Activated CD8-positive, alpha-beta memory T cell treated with anti-CD3 and anti-CD28 coated beads, Interleukin-2, amount 50 U/mL, for 48 hours (primary cell): ENCODE results near the gene CHRNA10.

Experiments
- DNase-seq: peaks from one replicate; pipeline ENCODE4 v3.0.0-alpha.2; 2020

CHRNA10 gene, protein sequence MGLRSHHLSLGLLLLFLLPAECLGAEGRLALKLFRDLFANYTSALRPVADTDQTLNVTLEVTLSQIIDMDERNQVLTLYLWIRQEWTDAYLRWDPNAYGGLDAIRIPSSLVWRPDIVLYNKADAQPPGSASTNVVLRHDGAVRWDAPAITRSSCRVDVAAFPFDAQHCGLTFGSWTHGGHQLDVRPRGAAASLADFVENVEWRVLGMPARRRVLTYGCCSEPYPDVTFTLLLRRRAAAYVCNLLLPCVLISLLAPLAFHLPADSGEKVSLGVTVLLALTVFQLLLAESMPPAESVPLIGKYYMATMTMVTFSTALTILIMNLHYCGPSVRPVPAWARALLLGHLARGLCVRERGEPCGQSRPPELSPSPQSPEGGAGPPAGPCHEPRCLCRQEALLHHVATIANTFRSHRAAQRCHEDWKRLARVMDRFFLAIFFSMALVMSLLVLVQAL

DNA sequence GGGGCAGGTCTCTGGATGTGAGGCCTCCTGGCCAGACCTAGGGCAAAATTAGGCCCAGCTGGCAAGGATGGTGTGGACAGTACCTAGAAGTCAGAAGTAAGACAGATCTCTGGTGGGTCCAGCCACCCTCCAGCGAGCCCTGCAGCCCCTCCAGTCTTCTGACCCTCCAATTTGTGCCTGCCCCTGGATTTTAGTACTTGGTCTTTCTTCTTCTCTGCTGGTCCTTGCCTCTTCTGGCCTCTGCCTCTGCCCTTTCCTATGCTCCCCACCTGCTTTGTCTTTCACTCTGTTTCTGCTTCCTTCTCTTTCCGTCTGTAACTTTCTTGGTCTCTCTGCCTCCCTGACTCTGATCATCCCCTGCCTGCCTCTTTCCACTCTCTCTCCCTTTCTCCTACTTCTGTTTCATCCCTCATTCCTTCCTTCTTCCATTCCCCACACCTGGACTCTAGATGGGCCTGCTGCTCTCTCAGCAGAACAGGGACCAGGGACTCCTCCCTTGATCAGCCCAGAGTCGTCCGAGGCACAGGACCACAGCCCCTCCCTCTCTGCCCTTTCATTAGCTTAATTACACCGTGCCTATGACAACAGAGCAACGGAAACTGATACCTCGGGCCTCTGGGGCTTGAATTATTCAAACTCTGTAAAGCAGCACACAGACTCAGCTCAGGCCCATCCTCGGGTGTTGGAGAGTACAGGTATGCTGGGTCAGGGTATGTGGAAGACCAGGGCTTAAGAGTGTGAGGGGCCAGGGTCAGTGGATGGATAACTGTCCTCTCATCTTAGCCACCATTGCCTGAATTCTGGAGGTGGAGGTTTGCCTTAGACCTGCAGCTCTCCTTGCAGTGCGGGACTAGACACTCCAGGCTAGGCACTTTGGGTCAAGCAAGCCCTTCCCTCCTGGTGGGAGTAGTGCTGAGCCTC is at the start of gene CHRNA10:
Gene CHRNA10 (minus strand): TSS at position 51 of the 921 bp plus-strand sequence. CDS start 72 bp downstream, outside the sequence.
- no peak for DNase-seq

DNA sequence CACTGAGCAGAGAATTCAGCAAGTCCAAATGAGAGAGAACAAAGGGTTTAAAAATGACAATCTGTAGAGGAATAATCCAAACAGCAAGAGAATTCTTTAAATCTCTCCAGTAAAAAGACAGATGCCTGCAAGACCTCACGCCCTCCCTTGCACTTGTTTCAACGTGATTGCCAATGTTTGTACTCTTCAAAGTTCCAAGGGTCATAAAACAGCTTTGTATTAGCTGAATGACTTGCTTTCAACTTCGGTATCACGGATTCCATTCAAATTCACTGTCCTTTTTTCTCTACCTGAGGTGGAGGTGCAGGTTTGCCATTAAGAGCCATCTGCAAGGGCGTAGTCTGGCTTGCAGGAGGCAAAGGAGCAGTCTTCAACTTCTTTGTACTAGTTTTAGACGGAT is 41.1 kb upstream of the CHRNA10 start:
- no peak for DNase-seq

DNA sequence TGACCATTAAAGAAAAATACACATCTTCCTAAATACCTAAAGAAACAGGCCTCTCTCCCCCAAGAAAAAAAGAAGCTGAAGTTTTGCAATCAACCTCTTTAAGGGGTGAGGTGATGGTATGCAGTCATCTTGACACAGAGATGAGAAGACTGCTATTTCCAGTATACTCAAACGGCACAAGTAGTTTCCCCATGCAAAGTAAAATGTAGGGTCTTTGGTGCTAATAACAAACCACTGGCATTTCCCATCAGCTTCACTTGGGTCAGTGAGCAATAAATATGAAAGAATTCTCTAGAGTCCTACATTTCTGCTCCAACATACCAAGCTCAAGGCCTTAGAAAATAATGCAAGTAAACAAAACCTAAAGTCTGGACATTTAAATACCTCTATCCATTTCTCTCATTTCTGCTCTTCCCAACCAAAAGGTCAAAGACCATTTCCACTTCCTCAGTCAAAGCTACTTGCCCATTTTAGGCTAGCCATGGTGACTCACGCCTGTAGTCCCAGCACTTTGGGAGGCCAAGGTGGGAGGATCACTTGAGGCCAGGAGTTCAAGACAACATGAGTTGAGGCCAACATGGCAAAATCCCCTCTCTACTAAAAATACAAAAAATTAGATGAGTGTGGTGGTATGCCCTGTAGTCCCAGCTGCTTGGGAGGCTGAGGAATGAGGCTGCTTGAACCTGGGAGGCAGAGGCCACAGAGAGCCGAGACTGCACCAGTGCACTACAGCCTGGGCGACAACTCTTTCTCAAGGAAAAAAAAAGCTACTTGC is 39.5 kb upstream of the CHRNA10 start:
- DNase-seq, result no peak

GRCh38 chr11:3709977-3710376 is 38.8 kb upstream of the CHRNA10 start:
- DNase-seq, result no peak

DNA sequence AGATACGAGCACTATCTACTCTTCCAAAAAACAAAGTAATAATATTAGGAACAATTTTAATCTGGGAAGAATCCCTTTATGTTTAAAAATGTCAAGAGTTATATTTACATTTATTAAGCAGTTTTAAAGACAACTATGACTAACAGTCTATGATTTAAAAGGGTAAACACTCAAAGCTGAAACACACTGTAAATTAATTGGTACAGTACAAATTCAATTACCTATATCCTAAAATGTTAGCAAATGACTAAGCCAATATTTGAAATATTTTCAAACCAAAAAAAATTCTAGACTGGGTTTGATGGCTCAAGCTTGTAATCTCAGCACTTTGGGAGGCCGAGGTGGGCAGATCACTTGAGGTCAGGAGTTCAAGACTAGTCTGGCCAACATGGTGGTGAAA is 36.0 kb upstream of the CHRNA10 start:
- DNase-seq, result no peak

DNA sequence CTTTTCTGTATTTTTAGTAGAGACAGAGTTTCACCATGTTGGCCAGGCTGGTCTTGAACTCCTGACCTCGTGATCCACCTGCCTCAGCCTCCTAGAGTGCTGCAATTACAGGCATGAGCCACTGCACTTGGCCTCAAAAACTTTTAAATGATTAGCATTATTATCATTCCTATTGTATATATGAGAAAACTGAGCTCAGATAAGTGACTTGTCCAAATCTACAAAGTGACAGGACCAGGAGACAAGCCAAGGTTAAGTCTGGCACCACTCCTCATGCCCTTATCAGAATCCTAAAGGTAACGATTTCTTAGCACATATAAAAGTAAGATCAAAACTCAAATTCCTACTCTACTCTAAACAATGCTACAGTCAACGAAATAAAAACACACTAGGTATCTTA is 32.2 kb upstream of the CHRNA10 start:
- no peak for DNase-seq

- DNase-seq, result no peak
Observed at GRCh38 chr11:3700910-3701309, 29.7 kb upstream of the CHRNA10 start.

- no peak for DNase-seq
Observed at GRCh38 chr11:3700410-3700809, 29.2 kb upstream of the CHRNA10 start.

- no peak for DNase-seq
Observed at GRCh38 chr11:3686751-3687150, 15.6 kb upstream of the CHRNA10 start.

DNA sequence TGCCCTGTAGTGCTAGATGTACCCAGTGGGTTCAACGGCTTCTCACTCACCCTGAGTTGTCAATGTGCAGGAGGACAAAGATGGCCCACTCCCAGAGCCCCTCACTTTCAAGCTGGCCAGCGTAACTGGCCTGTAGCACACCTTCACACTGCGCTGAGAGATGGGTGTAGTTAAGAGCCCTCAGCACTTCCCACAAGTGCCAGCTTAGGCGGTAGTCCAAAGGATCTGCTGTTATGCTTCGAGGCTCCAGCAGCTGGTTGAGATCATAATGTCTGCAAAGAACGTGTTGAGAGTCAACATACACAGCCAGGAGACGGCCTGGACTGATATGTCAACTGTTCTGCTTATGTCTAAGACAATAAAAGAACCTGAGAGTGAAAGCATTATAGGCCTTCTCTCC is 14.7 kb upstream of the CHRNA10 start:
- no peak for DNase-seq

DNA sequence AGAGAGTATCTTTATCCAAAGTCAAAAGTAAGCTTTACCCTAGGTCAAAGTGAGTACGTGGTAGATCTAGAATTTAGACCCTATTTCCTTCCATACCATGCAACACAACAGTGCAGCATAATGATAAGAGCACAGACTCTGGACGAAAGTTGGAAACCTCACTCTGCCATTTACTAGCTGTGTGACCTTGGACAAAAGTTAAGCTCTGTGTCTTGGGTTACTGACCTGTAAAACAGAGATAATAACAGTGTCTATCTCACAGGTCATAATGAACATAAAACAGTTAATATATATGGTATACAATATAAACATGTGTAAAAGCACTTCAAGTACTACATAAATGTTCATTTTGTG is 13.6 kb upstream of the CHRNA10 start:
- no peak for DNase-seq

GRCh38 chr11:3684129-3684818 is 13.1 kb upstream of the CHRNA10 start:
- DNase-seq, result no peak

GRCh38 chr11:3683039-3683438 is 11.9 kb upstream of the CHRNA10 start:
- DNase-seq, result no peak

GRCh38 chr11:3679077-3679476 is 7.9 kb upstream of the CHRNA10 start:
- no peak for DNase-seq

DNA sequence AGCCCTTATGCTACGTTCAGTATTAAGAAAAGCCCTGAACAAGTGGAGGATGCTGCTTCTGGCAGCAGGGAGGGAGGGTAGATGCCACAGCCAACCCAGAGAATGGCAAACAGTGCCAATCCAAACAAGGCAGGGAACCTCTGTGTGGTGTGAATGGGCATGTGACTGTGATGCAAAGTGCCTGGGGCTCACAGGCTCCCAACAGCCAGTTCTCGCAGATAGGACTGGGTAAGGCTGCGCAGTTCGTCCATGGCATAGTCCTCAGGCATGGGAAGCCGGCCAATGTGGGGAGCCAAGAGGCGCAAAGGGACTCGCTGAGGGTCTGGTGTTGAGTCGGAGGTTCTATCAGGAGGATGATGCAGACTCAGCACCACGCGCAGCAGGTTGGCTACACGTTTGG is 4.8 kb upstream of the CHRNA10 start:
- DNase-seq, result no peak

- no peak for DNase-seq
Observed at GRCh38 chr11:3674189-3674588, 3.0 kb upstream of the CHRNA10 start.

DNA sequence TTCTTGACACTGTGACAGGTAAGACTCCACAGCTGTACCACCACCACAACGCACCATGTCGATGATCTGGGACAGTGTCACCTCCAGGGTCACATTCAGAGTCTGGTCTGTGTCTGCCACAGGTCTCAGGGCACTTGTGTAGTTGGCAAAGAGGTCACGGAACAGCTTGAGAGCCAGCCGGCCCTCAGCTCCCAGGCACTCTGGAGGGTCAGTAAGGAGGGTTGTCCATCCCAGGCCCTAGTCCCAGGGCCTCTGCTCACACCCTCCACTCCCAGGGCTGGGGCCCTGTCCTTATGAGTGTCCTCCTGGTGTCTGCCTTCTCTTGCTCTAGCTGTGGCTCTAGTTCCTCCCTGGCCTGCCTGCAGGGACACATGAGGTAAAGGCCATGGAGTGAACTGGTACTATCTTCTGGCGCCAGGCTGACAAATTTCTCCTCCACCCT is 1.4 kb downstream of the CHRNA10 start:
- no peak for DNase-seq

DNA sequence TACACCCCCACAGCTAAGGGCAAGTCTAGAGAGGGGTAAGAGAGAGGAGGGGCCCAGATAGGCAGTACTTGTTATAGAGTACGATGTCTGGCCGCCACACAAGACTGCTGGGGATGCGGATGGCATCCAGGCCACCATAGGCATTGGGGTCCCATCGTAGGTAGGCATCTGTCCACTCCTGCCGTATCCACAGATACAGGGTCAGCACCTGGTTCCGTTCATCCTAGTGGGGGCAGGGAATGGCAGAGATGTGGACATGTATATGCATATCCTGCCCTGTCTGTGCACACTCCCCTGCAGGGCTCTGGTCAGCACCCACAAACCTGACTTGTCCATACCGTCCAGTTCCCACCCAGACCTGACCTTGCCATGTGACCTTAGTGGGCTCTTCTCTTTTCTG is 2.1 kb downstream of the CHRNA10 start:
- no peak for DNase-seq

DNA sequence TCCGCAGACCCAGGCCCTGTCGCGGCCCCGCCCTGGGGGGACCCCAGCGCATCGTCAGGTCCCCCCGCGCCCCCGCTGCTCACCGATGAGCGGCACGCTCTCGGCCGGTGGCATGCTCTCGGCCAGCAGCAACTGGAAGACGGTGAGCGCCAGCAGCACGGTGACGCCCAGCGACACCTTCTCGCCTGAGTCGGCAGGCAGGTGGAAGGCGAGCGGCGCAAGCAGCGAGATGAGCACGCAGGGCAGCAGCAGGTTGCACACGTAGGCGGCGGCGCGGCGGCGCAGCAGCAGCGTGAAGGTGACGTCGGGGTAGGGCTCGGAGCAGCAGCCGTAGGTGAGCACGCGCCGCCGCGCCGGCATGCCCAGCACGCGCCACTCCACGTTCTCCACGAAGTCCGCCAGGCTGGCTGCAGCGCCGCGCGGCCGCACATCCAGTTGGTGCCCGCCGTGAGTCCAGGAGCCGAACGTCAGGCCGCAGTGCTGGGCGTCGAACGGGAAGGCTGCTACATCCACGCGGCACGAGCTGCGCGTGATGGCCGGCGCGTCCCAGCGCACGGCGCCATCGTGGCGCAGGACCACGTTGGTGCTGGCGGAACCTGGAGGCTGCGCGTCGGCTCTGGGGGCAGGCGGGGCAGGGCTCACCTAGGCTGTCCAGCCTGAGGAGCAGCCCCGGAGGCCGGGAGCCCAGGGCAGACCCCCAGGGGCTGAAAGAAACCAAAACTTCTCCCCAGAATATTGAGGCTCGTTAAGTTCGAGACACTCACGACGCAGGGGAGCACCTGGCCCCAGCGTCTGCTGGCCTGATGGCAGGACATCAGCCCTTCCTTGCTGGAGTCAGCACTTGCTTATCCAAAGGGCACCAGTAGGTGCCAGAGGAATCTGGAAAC is 3.8 kb downstream of the CHRNA10 start:
- DNase-seq, result no peak

GRCh38 chr11:3666023-3666530 is 5.1 kb downstream of the CHRNA10 start:
- DNase-seq, result no peak

GRCh38 chr11:3665336-3666022 is 5.7 kb downstream of the CHRNA10 start:
- no peak for DNase-seq
